ENCODE data around the gene ALDH1A3. TPM values are rescaled to one million over a fixed set of nuclear protein-coding genes. Genes with fewer than 3 reads are reported as not detected.

The ALDH1A3 gene
- total RNA-seq (not detected), polyA plus RNA-seq (not detected), total RNA-seq (0 to 0.09 (median 0) reads per million in 6 experiments)

DNA sequence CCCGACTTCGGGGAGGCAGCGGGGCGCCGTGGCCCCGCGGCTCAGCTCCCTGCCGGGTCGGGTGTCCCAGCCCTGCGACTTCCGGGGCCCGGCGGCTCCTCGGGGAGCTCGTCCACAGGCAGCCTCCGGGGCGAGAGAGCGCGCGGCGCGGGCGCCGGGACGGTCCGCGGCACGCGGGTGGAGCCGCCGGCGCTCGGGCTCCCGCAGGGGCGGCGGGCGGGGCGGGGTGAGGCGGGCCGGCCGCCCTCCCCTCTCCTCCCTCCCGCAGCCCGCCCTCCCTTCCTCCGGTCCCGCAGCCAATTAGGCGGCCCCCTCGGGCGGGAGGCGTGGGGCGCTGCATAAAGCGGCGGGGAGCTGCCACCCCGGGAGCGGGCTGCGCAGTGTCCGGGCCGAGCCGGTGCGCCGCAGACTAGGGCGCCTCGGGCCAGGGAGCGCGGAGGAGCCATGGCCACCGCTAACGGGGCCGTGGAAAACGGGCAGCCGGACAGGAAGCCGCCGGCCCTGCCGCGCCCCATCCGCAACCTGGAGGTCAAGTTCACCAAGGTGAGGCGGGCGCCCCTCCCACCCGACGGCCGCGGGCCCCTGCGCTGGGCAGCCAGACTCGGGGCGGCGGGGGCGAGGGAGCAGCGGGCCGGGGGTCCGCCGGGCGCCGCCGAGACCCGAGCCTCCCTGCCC, at the start of gene ALDH1A3:
ALDH1A3 (plus strand) TSS at position 368 of the 675 bp plus-strand sequence; CDS start at position 445, 77 bp downstream.
- Mint-ChIP-seq H3K4me1 (peaks cover 2 to 12% (median 9%) of the 10 kb centered on the region in 4 donors), H3K27ac (no peak within 1 kb of the TSS), H3K27me3 (peaks cover 32 to 80% (median 59%) of the 10 kb centered on the region in 5 donors), H3K36me3 (no peaks in the 10 kb centered on the region), H3K4me3 (peak within 1 kb of the TSS; percentile 63 to 80 (median 70)), H3K9me3 (no peaks in the 10 kb centered on the region)
- POLR2A ChIA-PET = no interaction called here
- peak; percentile 22 to 50 for ATAC-seq
- DNase-seq = peak in 1 of 10 donors; percentile 2

DNA sequence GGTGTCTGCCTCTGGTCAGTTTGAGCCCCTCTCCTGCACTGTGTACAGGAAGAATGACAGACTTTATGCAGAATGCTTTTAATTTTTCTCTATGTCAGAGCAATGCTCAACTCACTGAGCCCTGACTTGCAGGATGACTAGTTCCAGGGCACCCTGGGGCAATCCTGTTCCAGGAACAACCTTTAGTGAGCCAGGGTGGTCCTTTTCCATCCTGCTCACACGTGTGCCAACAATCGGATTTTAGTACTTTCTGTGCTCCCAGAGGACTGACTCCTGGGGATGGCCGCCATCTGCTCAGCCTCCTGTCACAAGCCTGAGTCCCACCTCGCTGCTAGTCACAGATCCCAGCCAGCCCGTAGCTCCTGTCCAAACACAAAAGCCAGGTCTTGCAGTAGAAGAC, 48.2 kb upstream of the ALDH1A3 start:
- ATAC-seq (no peak), DNase-seq (no peak)
- H3K9me3 Mint-ChIP-seq = peaks cover 0 to 3% (median 0%) of the 10 kb centered on the region in 9 donors
- H3K36me3 Mint-ChIP-seq = peaks cover 0 to 4% (median 0%) of the 10 kb centered on the region in 3 donors
- no peak overlapping the region for H3K4me3 Mint-ChIP-seq
- POLR2A ChIA-PET = no interaction called here
- no peaks in the 10 kb centered on the region for H3K4me1 Mint-ChIP-seq
- H3K27me3 Mint-ChIP-seq = peaks cover 15 to 61% (median 29%) of the 10 kb centered on the region in 5 donors
- H3K27ac Mint-ChIP-seq = no peak overlapping the region

DNA sequence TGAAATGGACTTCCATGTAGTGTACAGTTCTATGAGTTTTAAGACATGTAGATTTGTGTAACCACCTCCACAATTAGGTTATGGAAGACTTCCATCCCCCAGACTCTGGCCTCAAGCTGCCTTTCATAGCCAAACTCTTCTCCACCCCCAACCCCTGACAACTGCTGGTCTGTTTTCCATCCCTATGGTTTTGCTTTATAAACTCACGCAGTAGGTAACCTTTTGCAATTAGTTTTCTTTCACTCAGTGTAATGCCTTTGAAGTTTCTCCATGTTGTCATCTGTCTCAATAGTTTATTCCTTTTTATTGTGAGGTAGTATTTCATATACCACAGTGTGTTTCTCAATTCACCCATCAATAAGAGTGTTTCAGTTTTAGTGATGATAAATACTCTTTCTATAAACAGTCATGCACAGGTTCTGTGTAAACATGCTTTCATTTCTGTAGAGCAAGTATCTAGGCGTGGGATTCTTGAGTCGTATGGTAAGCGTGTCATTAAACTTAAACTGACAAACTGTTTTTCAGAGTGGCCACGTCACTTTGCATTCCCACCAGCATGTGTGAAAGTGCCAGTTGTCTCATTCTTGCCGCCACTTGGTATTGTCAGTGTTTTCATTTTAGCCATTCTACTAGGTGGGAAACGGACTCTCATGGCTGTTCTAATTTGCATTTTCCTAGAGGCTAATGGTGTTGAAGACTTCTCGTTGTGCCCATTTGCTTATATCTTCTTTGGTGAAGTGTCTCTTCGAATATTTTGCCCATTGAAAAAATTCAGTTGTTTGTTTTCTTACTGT, 47.3 kb upstream of the ALDH1A3 start:
- Mint-ChIP-seq H3K36me3 (peaks cover 0 to 4% (median 0%) of the 10 kb centered on the region in 3 donors), H3K27ac (no peak overlapping the region), H3K27me3 (peaks cover 18 to 63% (median 32%) of the 10 kb centered on the region in 5 donors), H3K9me3 (peaks cover 0 to 3% (median 0%) of the 10 kb centered on the region in 9 donors), H3K4me1 (no peaks in the 10 kb centered on the region), H3K4me3 (no peak overlapping the region)
- DNase-seq (no peak), ATAC-seq (no peak)
- POLR2A ChIA-PET = no interaction called here

GRCh38 chr15:100833417-100834389, 45.9 kb upstream of the ALDH1A3 start:
- peaks cover 0 to 4% (median 0%) of the 10 kb centered on the region in 3 donors for H3K36me3 Mint-ChIP-seq
- no peaks in the 10 kb centered on the region for H3K4me1 Mint-ChIP-seq
- no peak for ATAC-seq
- POLR2A ChIA-PET = no interaction called here
- H3K9me3 Mint-ChIP-seq = peaks cover 0 to 3% (median 0%) of the 10 kb centered on the region in 9 donors
- peaks cover 14 to 54% (median 30%) of the 10 kb centered on the region in 5 donors for H3K27me3 Mint-ChIP-seq
- no peak overlapping the region for H3K27ac Mint-ChIP-seq
- no peak overlapping the region for H3K4me3 Mint-ChIP-seq
- no peak for DNase-seq

- POLR2A ChIA-PET = no interaction called here
- DNase-seq = no peak
- Mint-ChIP-seq H3K4me1 (no peaks in the 10 kb centered on the region), H3K27ac (no peak overlapping the region), H3K4me3 (no peak overlapping the region), H3K27me3 (peaks cover 16 to 54% (median 30%) of the 10 kb centered on the region in 5 donors), H3K36me3 (peaks cover 0 to 4% (median 0%) of the 10 kb centered on the region in 3 donors), H3K9me3 (peaks cover 0 to 3% (median 0%) of the 10 kb centered on the region in 9 donors)
- no peak for ATAC-seq
These were observed 44.9 kb upstream of the ALDH1A3 start for GRCh38 chr15:100834731-100835130.

- H3K36me3 Mint-ChIP-seq = peaks cover 0 to 4% (median 0%) of the 10 kb centered on the region in 3 donors
- H3K4me1 Mint-ChIP-seq = no peaks in the 10 kb centered on the region
- H3K27me3 Mint-ChIP-seq = peaks cover 16 to 50% (median 29%) of the 10 kb centered on the region in 5 donors
- ATAC-seq = no peak
- DNase-seq = no peak
- POLR2A ChIA-PET = no interaction called here
- H3K27ac Mint-ChIP-seq = no peak overlapping the region
- no peak overlapping the region for H3K4me3 Mint-ChIP-seq
- H3K9me3 Mint-ChIP-seq = peaks cover 0 to 3% (median 0%) of the 10 kb centered on the region in 9 donors
These were observed 44.0 kb upstream of the ALDH1A3 start for GRCh38 chr15:100835636-100836035.

DNA sequence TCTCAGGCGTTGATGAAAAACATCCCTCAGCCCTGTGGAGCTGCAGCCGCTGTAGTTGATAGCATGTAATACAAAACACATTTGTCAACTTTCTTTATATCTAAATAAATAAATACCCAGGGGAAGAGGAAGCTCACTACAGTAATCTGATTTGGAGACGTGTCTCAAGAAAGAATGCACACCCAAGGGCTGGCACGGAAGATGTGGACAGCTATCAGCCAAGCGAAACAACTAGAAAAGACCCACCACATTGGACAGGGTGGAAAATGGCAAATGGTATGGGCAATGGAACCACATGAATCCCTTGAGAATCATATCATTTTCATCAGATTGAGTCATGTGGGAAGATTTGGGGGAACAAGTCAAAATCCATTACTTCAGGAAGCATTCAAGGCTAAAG, 43.1 kb upstream of the ALDH1A3 start:
- H3K27ac Mint-ChIP-seq = no peak overlapping the region
- POLR2A ChIA-PET = no interaction called here
- peaks cover 0 to 4% (median 0%) of the 10 kb centered on the region in 3 donors for H3K36me3 Mint-ChIP-seq

DNA sequence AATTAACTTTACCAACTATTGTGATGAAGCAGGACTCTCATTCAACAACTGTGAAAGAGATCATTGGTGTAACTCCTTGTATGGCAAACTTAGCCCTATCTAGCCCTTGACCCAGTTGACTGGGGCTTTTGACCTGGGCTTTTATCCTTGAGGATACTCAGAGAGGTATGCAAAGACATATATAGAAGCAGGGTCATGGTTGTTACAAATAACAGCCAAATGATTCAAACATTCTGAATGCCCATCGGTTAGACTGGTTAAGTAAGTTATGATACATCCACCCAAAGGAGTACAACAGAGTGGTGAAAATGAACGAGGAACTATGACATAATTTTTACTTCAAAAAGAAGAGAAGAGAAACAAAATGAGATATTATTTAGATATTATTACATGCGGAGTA, 38.2 kb upstream of the ALDH1A3 start:
- POLR2A ChIA-PET = no interaction called here

More for the DNA sequence above, 43.1 kb upstream of the ALDH1A3 start:
- DNase-seq (no peak), ATAC-seq (no peak)
- peaks cover 0 to 3% (median 0%) of the 10 kb centered on the region in 9 donors for H3K9me3 Mint-ChIP-seq
- no peaks in the 10 kb centered on the region for H3K4me1 Mint-ChIP-seq
- no peak overlapping the region for H3K4me3 Mint-ChIP-seq
- H3K27me3 Mint-ChIP-seq = peaks cover 16 to 44% (median 27%) of the 10 kb centered on the region in 5 donors

GRCh38 chr15:100842756-100843730, 36.6 kb upstream of the ALDH1A3 start:
- POLR2A ChIA-PET = no interaction called here
- ATAC-seq (no peak), DNase-seq (no peak)
- Mint-ChIP-seq H3K36me3 (no peaks in the 10 kb centered on the region), H3K4me3 (no peak overlapping the region), H3K9me3 (no peaks in the 10 kb centered on the region), H3K27ac (no peak overlapping the region), H3K4me1 (no peaks in the 10 kb centered on the region), H3K27me3 (peaks cover 7 to 15% (median 12%) of the 10 kb centered on the region in 5 donors)

More for the DNA sequence above, 38.2 kb upstream of the ALDH1A3 start:
- Mint-ChIP-seq H3K36me3 (no peaks in the 10 kb centered on the region), H3K9me3 (no peaks in the 10 kb centered on the region), H3K4me1 (no peaks in the 10 kb centered on the region), H3K4me3 (no peak overlapping the region), H3K27me3 (peaks cover 10 to 17% (median 12%) of the 10 kb centered on the region in 5 donors), H3K27ac (no peak overlapping the region)
- ATAC-seq (no peak), DNase-seq (no peak)

DNA sequence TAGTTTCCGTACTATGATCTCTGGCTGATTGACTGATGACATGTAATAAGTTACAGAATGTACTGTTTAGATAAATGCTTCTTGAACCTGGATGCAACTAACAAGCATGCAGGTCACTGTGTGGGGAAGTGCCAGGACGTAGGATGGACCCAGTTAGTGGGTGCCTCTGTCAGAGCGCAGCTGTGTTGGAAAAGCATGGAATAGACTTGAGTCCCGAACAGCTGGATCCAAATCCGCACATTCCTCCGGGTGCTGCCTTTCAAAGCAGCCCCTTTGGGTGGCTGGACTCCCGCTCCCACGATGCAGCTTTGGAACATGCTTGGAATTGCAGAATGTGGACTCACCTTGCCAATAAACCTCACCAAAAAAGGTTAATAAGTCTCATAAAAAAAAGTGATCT, 35.5 kb upstream of the ALDH1A3 start:
- no peak overlapping the region for H3K27ac Mint-ChIP-seq
- ATAC-seq (no peak), DNase-seq (no peak)
- peaks cover 1 to 6% (median 2%) of the 10 kb centered on the region in 4 donors for H3K4me1 Mint-ChIP-seq
- peaks cover 0 to 1% (median 0%) of the 10 kb centered on the region in 3 donors for H3K36me3 Mint-ChIP-seq
- H3K4me3 Mint-ChIP-seq = no peak overlapping the region
- H3K27me3 Mint-ChIP-seq = peaks cover 8 to 15% (median 13%) of the 10 kb centered on the region in 5 donors
- POLR2A ChIA-PET = no interaction called here
- peaks cover 0 to 2% (median 0%) of the 10 kb centered on the region in 9 donors for H3K9me3 Mint-ChIP-seq

DNA sequence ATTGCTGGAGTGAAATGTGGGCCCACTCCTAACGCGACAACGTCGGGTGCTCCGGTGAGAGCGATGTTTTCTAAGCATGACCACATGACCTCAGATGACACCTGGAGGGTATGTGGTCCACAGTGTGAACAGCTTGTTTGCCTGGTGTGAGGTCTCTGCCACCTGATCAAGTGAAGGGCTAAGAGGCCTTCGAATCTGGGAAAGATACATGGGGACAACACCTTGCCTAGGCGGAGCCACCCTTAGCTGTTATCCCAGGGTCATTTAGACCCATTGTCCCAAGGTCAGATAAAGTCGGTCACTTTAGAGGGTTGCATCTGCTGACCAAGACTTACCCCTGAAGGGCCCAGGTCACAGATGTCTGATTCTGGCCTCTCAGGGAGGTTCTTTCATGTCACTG, 34.9 kb upstream of the ALDH1A3 start:
- Mint-ChIP-seq H3K4me3 (no peak overlapping the region), H3K4me1 (peaks cover 2 to 8% (median 5%) of the 10 kb centered on the region in 4 donors), H3K27ac (no peak overlapping the region), H3K27me3 (peaks cover 8 to 17% (median 14%) of the 10 kb centered on the region in 5 donors), H3K36me3 (peaks cover 0 to 1% (median 0%) of the 10 kb centered on the region in 3 donors), H3K9me3 (peaks cover 0 to 2% (median 0%) of the 10 kb centered on the region in 9 donors)
- no peak for ATAC-seq
- POLR2A ChIA-PET = no interaction called here
- no peak for DNase-seq
